HepG2 (cell line): Measurements from ENCODE around the gene HSD17B8. TPM values are rescaled to one million over a fixed set of nuclear protein-coding genes. Genes with fewer than 3 reads are reported as not detected.

ENCODE experiments used
- ATAC-seq: fragments of 200-7000 bp; cut with Tn5 transposase; 3 replicates; pipeline ENCODE4 v1.9.1; 2020; ENCODE audit warnings: mild to moderate bottlenecking, moderate library complexity
- BruUV-seq: library from RNA; stranded (reverse); fragments of 400-500 nt; replicated peaks from 2 replicates; lab custom pipeline; 2021; lab: Mats Ljungman, UMichigan
- CTCF ChIA-PET: fragments of 300-600 bp; formaldehyde crosslinking; extraction: SDS; loops from one replicate; lab custom pipeline; 2021; ENCODE audit warnings: low total read pairs, inconsistent platforms, low intra/inter-chr PET ratio; lab: Yijun Ruan, JAX
- POLR2A ChIA-PET: fragments of 350-600 bp; sonication (Branson Sonifier 250); formaldehyde crosslinking; loops from one replicate; lab custom pipeline; 2020; ENCODE audit warnings: antibody characterized with exemption, inconsistent platforms; lab: Yijun Ruan, JAX
- DNase-seq: peaks from one replicate; pipeline ENCODE4 v3.0.0-alpha.2; 2015; ENCODE audit warnings: low spot score
- FAIRE-seq: peaks from 3 replicates; lab custom pipeline; 2011; peaks lifted over from hg19 to GRCh38; lab: Jason Lieb, UNC
- H2AFZ ChIP-seq: one replicate; pipeline ENCODE4 v1.6.1; 2011; ENCODE audit warnings: low read length, inconsistent platforms
- H3K27ac ChIP-seq: fragments of 300-600 bp; 3 replicates; pipeline ENCODE4 v1.8.0; 2011; ENCODE audit warnings: mixed run types, mild to moderate bottlenecking, mixed read lengths, low read length, inconsistent platforms; ENCODE audit not compliant: insufficient read depth; ENCODE audit errors: extremely low read length
- H3K27me3 ChIP-seq, 2 experiments: fragments of 200-600 bp in 1 of 2; 2 replicates in 1 of 2; 3 replicates in 1 of 2; pipeline versions ENCODE4 v1.6.0 to v1.8.0; 2011; ENCODE audit warnings: low read length in 2 of 2, mild to moderate bottlenecking in 2 of 2, moderate library complexity in 2 of 2, inconsistent platforms in 1 of 2; ENCODE audit not compliant: insufficient read depth in 2 of 2, control insufficient read depth in 1 of 2
- H3K36me3 ChIP-seq, 2 experiments: fragments of 200-600 bp in 1 of 2; replicated peaks in 1 of 2; 2 replicates in 1 of 2; 3 replicates in 1 of 2; pipeline versions ENCODE4 v1.5.1 to v1.8.0; 2011; ENCODE audit warnings: low read length in 2 of 2, inconsistent platforms in 1 of 2; ENCODE audit not compliant: insufficient read depth in 2 of 2, control insufficient read depth in 1 of 2
- H3K4me1 ChIP-seq: 2 replicates; pipeline ENCODE4 v1.5.1; 2012; ENCODE audit warnings: low read length, inconsistent platforms; ENCODE audit not compliant: insufficient read depth
- H3K4me2 ChIP-seq: 2 replicates; pipeline ENCODE4 v1.6.0; 2011; ENCODE audit warnings: low read depth, low read length, inconsistent platforms
- H3K4me3 ChIP-seq, 3 experiments: fragments of 200-600 bp in 1 of 3; sonication (generic), shearing (Covaris generic) in 1 of 3; replicated peaks in 1 of 3; 2 replicates each; pipeline ENCODE4 v1.5.1; 2011 to 2016; ENCODE audit warnings: low read length in 3 of 3, inconsistent platforms in 2 of 3, low read depth in 2 of 3, mild to moderate bottlenecking in 2 of 3, control low read depth in 1 of 3, mixed read lengths in 1 of 3; ENCODE audit not compliant: insufficient read depth in 1 of 3
- H3K79me2 ChIP-seq: one replicate; pipeline ENCODE4 v1.6.1; 2011; ENCODE audit warnings: low read length, inconsistent platforms; ENCODE audit not compliant: insufficient read depth
- H3K9ac ChIP-seq: 2 replicates; pipeline ENCODE4 v1.6.0; 2011; ENCODE audit warnings: mild to moderate bottlenecking, low read depth, low read length, inconsistent platforms; ENCODE audit not compliant: insufficient read depth
- H3K9me3 ChIP-seq: 2 replicates; pipeline ENCODE4 v1.5.1; 2012; ENCODE audit warnings: mild to moderate bottlenecking, low read length
- H4K20me1 ChIP-seq: 2 replicates; pipeline ENCODE4 v1.6.0; 2011; ENCODE audit warnings: inconsistent platforms, mild to moderate bottlenecking, low read length, moderate library complexity; ENCODE audit not compliant: insufficient read depth
- CC2D1A ChIP-seq: sonication (generic); formaldehyde crosslinking; IDR thresholded peaks from 2 replicates; pipeline ENCODE4 v1.8.1; 2023; ENCODE audit warnings: mild to moderate bottlenecking, missing genetic modification reagents
- DNMT3B ChIP-seq: conservative IDR thresholded peaks from 2 replicates; pipeline ENCODE4 v1.6.1; 2016; ENCODE audit warnings: missing biosample characterization, control low read depth
- DRAP1 ChIP-seq: IDR thresholded peaks from 2 replicates; pipeline ENCODE4 v1.6.1; 2016; ENCODE audit warnings: missing genetic modification reagents, missing compliant biosample characterization
- HMG20A ChIP-seq: IDR thresholded peaks from 2 replicates; pipeline ENCODE4 v1.6.1; 2016; ENCODE audit warnings: borderline replicate concordance
- KAT2B ChIP-seq: fragments of 150-350 bp; IDR thresholded peaks from 2 replicates; pipeline ENCODE4 v1.6.1; 2014; ENCODE audit warnings: low read depth, low read length, borderline replicate concordance
- MXI1 ChIP-seq: IDR thresholded peaks from 3 replicates; pipeline ENCODE4 v1.6.1; 2012; ENCODE audit warnings: low read depth, low read length, inconsistent platforms, borderline replicate concordance
- NR2F1 ChIP-seq, 2 experiments: fragments of 450-650 bp in 1 of 2; formaldehyde crosslinking in 1 of 2; IDR thresholded peaks; 2 replicates each; pipeline versions ENCODE4 v1.5.0 to v1.6.1; 2016 to 2020; ENCODE audit warnings: mild to moderate bottlenecking in 1 of 2, missing compliant biosample characterization in 1 of 2, missing genetic modification reagents in 1 of 2, moderate library complexity in 1 of 2
- PLRG1 ChIP-seq: fragments of 450-650 bp; conservative IDR thresholded peaks from 2 replicates; pipeline ENCODE4 v1.6.1; 2016
- SAP130 ChIP-seq: IDR thresholded peaks from 2 replicates; pipeline ENCODE4 v1.6.1; 2016; ENCODE audit warnings: low read depth
- SNRNP70 ChIP-seq: fragments of 200-400 bp; formaldehyde crosslinking; IDR thresholded peaks from 2 replicates; pipeline ENCODE4 v1.6.1; 2017; ENCODE audit warnings: mild to moderate bottlenecking, low read depth, low read length, moderate library complexity
- THYN1 ChIP-seq: sonication (generic); formaldehyde crosslinking; IDR thresholded peaks from 2 replicates; pipeline ENCODE4 v1.8.1; 2023; ENCODE audit warnings: low read depth, mild to moderate bottlenecking, moderate library complexity, missing genetic modification reagents, borderline replicate concordance
- WIZ ChIP-seq: sonication (generic); formaldehyde crosslinking; IDR thresholded peaks from 2 replicates; pipeline ENCODE4 v1.5.1; 2020; ENCODE audit warnings: mild to moderate bottlenecking, missing genetic modification reagents
- ZNF263 ChIP-seq: sonication (generic); formaldehyde crosslinking; IDR thresholded peaks from 2 replicates; pipeline ENCODE4 v1.4.0; 2020; ENCODE audit warnings: missing genetic modification reagents
- ZNF318 ChIP-seq: sonication (generic); formaldehyde crosslinking; IDR thresholded peaks from 2 replicates; pipeline ENCODE4 v1.4.0; 2020; ENCODE audit warnings: mild to moderate bottlenecking, missing genetic modification reagents
- ZNF549 ChIP-seq: sonication (generic); formaldehyde crosslinking; IDR thresholded peaks from 2 replicates; pipeline ENCODE4 v1.5.0; 2020; ENCODE audit warnings: missing genetic modification reagents
- WGBS: methylation state at CpG from one replicate; pipeline ENCODE4 v1.1.6; 2017; ENCODE audit warnings: low lambda C conversion rate; 5-methylcytosine and 5-hydroxymethylcytosine counted together
- in situ Hi-C: cut with HindIII; loops from 2 replicates; pipeline ENCODE4 v1.10.0; 2017; ENCODE audit warnings: low pct_unique_long_range_greater_than_20kb; ENCODE audit not compliant: extremely low pct_ligation_motif_present
- intact Hi-C: fragments of 100-400 bp; cut with micrococcal nuclease; formaldehyde crosslinking; loops from one replicate; pipeline ENCODE4 v1.10.0; 2022; ENCODE audit not compliant: unreplicated experiment
- polyA plus RNA-seq, 8 experiments: library from polyadenylated mRNA; depleted of rRNA in 3 of 8; stranded (reverse) in 7 of 8; unstranded in 1 of 8; fragments of >200 nt; fragmentation: Illumina TruSeq in 4 of 8; extraction: Trizol in 4 of 8; gene quantifications; 2 replicates each; pipeline versions ENCODE4 v1.2.1 to v1.2.3, GENCODE V29; 2011 to 2016; ENCODE audit warnings: low read depth in 4 of 8, missing spikeins in 1 of 8, mixed read lengths in 1 of 8; ENCODE audit not compliant: insufficient read depth in 1 of 8
- total RNA-seq, 5 experiments: library from RNA; depleted of rRNA; stranded (reverse); fragments of >200 nt; fragmentation: Illumina TruSeq; extraction: Trizol; gene quantifications; 2 replicates each; pipeline ENCODE4 v1.2.3, GENCODE V29; 2016; ENCODE audit warnings: low read depth in 1 of 5
- TF ChIP-seq, protein P1 (sequence below): sonication (generic); formaldehyde crosslinking; IDR thresholded peaks from 2 replicates; pipeline ENCODE4 v1.8.0; 2023; ENCODE audit warnings: mild to moderate bottlenecking, missing genetic modification reagents

HSD17B8 gene
- total and polyA plus RNA-seq, 2 of the 13 experiments (the other 11 are each of a cell fraction or from before 2014, with no cell fraction given), result 12.6 to 20.1 TPM

DNA sequence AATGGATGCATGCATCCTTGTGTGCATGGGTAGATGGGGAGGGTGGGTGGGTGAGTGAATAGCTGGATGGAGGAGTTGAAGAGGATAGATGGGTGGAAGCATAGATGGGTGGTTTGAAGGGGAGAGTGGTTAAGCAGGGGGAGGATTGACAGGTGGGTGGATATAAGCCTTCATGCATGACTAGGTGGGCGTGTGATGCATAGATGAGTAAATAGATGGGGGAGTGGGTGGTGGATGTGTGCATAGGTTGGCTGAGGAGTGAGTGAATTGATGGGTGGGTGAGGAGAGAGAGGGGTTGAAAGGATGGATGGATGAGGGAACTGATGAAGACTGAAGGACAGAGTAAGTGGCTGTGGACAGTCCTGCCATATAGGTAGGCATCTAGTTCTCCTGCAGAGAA, 16.6 kb upstream of the HSD17B8 start:
- 16% methylated on average over 1 of the region's 1 CpG for WGBS
- CTCF ChIA-PET, result no interaction called here
- in situ Hi-C loops, result no loop called here

More for the DNA sequence above, 16.6 kb upstream of the HSD17B8 start:
- BruUV-seq, result no TSS peak
- no peak for ATAC-seq
- Histone ChIP-seq H3K36me3 (no peaks in the 10 kb centered on the region), H3K4me1 (peaks cover 34% of the 10 kb centered on the region), H2AFZ (no peak overlapping the region), H3K9ac (no peak overlapping the region), H3K9me3 (peaks cover 15% of the 10 kb centered on the region; the same call in 1 of the 2 replicates), H3K4me2 (no peak overlapping the region), H3K79me2 (no peaks in the 10 kb centered on the region), H3K27ac (no peak overlapping the region), H3K4me3 (no peak overlapping the region), H3K27me3 (peaks cover 0 to 15% of the 10 kb centered on the region in 2 experiments; a peak in 2 of 5 replicates), H4K20me1 (no peaks in the 10 kb centered on the region)
- intact Hi-C loops, result no loop called here
- TF ChIP-seq SNRNP70 (no peak), PLRG1 (no peak), MXI1 (no peak), DNMT3B (CRISPR knock-in tag) (no peak), SAP130 (CRISPR knock-in tag) (no peak), ZNF263 (no peak), ZNF318 (CRISPR knock-in tag) (no peak), WIZ (CRISPR knock-in tag) (no peak), THYN1 (no peak), NR2F1 (CRISPR knock-in tag; IDR thresholded peaks at IDR 0.05) (no peak), DRAP1 (CRISPR knock-in tag) (no peak), HMG20A (CRISPR knock-in tag) (no peak), KAT2B (no peak), ZNF549 (CRISPR knock-in tag) (no peak), CC2D1A (CRISPR knock-in tag) (no peak)
- TF ChIP-seq, protein P1, sequence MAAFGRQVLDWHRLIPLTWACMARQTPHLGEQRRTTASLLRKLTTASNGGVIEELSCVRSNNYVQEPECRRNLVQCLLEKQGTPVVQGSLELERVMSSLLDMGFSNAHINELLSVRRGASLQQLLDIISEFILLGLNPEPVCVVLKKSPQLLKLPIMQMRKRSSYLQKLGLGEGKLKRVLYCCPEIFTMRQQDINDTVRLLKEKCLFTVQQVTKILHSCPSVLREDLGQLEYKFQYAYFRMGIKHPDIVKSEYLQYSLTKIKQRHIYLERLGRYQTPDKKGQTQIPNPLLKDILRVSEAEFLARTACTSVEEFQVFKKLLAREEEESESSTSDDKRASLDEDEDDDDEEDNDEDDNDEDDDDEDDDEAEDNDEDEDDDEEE (CRISPR knock-in tag), result no peak
- FAIRE-seq, result no peak
- no peak for DNase-seq
- POLR2A ChIA-PET, result no interaction called here
